ENCODE data around the gene KLHL5. TPM values are rescaled to one million over a fixed set of nuclear protein-coding genes. Genes with fewer than 3 reads are reported as not detected.
"Not testable (repeated sequence)": the region's sequence is repeated elsewhere in the genome, so short reads cannot be mapped to it uniquely, and the experiment has no call there.

KLHL5 gene
- total RNA-seq, 1 donor from 2014 or later, result 65.9 TPM

DNA sequence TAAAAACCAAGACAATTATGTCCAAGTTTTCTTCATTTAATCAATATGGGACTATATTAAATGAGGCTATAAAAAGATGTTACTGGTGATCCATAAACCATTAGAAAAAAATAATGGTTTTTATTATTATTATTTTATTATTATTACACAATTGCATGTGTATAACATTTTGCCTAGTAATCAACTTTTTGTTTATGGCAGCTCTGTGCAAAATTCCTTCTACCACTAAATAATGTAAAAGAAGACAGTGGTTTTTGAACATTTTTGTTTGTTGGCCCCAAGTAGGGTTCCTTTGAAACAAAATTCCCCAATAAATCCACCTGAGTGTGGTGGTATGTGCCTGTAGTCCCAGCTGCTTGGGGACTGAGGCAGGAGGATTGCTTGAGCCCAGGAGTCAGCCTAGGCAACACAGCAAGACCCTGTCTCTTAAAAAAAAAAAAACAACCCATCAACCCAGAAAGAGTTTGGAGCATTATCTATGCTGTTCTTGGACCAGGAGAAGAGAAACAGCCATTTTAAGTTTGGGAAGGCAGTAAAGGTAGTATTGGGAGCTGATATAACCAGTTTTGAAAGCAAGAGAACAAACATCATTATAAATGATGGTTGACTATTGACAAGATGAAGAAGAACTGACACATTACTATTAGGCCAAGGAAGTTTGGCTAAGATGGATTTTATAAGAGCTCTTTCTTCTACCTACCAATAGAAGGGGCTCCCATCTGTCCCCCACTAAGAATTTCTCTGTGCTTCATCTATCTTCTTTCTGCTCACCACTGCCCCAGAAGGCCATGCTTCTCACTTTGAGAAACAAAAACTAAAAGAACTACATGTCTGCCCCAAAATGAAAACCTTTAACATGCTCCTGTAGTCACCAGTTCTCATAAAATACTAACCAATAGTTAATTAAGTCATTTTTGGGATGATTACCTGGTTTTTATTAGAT is 32.0 kb upstream of the KLHL5 start:
- Mint-ChIP-seq H3K36me3 (no peaks in the 10 kb centered on the region), H3K27me3 (ENCODE audit: insufficient read depth, low read depth) (peaks cover 3% of the 10 kb centered on the region), H3K27ac (no peak overlapping the region), H3K4me3 (no peak overlapping the region), H3K4me1 (no peaks in the 10 kb centered on the region), H3K9me3 (no peaks in the 10 kb centered on the region)
- Histone ChIP-seq H3K9me3 (ENCODE audit: low read depth) (no peaks in the 10 kb centered on the region), H3K27me3 (no peaks in the 10 kb centered on the region), H3K4me3 (no peak overlapping the region), H3K4me1 (no peaks in the 10 kb centered on the region), H3K4me2 (no peak overlapping the region), H4K20me1 (ENCODE audit: low read depth) (no peaks in the 10 kb centered on the region), H3F3A (ENCODE audit: low read depth) (no peaks in the 10 kb centered on the region), H2AFZ (replicated peaks) (peak overlapping the region; percentile 50), H3K79me2 (ENCODE audit: low read depth) (no peaks in the 10 kb centered on the region), H3K9ac (no peak overlapping the region), H3K27ac (no peak overlapping the region), H3K36me3 (no peaks in the 10 kb centered on the region)
- TF ChIP-seq, protein P1, sequence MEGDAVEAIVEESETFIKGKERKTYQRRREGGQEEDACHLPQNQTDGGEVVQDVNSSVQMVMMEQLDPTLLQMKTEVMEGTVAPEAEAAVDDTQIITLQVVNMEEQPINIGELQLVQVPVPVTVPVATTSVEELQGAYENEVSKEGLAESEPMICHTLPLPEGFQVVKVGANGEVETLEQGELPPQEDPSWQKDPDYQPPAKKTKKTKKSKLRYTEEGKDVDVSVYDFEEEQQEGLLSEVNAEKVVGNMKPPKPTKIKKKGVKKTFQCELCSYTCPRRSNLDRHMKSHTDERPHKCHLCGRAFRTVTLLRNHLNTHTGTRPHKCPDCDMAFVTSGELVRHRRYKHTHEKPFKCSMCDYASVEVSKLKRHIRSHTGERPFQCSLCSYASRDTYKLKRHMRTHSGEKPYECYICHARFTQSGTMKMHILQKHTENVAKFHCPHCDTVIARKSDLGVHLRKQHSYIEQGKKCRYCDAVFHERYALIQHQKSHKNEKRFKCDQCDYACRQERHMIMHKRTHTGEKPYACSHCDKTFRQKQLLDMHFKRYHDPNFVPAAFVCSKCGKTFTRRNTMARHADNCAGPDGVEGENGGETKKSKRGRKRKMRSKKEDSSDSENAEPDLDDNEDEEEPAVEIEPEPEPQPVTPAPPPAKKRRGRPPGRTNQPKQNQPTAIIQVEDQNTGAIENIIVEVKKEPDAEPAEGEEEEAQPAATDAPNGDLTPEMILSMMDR (IDR thresholded peaks at IDR 0.05), result no peak
- TF ChIP-seq EZH2phosphoT487 (IDR thresholded peaks at IDR 0.05), result no peak
- no peak for TF ChIP-seq EZH2 (IDR thresholded peaks at IDR 0.05)
- no peak for DNase-seq (ENCODE audit: low spot score)

DNA sequence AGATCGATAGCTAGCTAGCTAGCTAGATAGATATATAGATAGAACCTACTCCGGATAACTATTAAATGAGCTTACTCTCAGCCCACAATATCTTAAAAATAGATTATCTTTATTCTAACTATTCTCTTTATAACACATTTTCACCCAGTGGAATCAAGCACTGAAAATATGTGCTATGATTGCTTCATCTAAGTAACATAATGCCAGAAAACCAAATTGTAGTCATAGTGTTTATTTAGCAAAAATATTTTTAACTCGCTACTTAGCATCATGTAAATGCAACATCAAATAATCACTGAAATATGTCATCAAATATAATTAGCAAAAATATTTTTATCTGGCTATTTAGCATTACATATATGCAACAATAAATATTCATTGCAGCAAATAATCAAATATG is 31.3 kb upstream of the KLHL5 start:
- TF ChIP-seq, protein P1 (IDR thresholded peaks at IDR 0.05), result no peak
- TF ChIP-seq EZH2phosphoT487 (IDR thresholded peaks at IDR 0.05) (no peak), EZH2 (IDR thresholded peaks at IDR 0.05) (no peak)
- Histone ChIP-seq H3K36me3 (no peaks in the 10 kb centered on the region), H3K79me2 (ENCODE audit: low read depth) (no peaks in the 10 kb centered on the region), H3K4me1 (no peaks in the 10 kb centered on the region), H3K4me3 (no peak overlapping the region), H2AFZ (replicated peaks) (peak overlapping the region; percentile 50), H3K9me3 (ENCODE audit: low read depth) (no peaks in the 10 kb centered on the region), H3F3A (ENCODE audit: low read depth) (no peaks in the 10 kb centered on the region), H3K9ac (no peak overlapping the region), H4K20me1 (ENCODE audit: low read depth) (no peaks in the 10 kb centered on the region), H3K27me3 (no peaks in the 10 kb centered on the region), H3K27ac (no peak overlapping the region), H3K4me2 (no peak overlapping the region)
- DNase-seq (ENCODE audit: low spot score), result no peak
- no peak overlapping the region for H3K4me3 Mint-ChIP-seq
- H3K27ac Mint-ChIP-seq, result no peak overlapping the region
- no peaks in the 10 kb centered on the region for H3K4me1 Mint-ChIP-seq
- H3K9me3 Mint-ChIP-seq, result no peaks in the 10 kb centered on the region
- peaks cover 3% of the 10 kb centered on the region for H3K27me3 Mint-ChIP-seq (ENCODE audit: insufficient read depth, low read depth)
- no peaks in the 10 kb centered on the region for H3K36me3 Mint-ChIP-seq

DNA sequence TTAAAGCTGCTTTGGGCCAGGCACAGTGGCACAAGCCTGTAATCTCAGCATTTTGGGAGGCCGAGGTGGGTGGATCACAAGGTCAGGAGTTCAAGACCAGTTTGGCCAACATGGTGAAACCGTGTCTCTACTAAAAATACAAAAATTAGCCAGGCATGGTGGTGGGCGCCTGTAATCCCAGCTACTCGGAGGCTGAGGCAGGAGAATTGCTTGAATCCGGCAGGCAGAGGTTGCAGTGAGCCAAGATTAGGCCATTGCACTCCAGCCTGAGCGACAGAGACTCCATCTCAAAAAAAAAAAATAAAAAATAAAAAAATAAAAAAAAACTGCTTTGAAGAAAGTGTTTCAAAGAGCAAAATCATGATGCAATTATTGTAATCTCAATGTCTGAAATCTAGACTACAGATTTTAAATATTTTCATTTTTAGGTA is 30.4 kb upstream of the KLHL5 start:
- not testable (repeated sequence) for H3F3A ChIP-seq (ENCODE audit: low read depth); H2AFZ ChIP-seq (replicated peaks); H3K4me3 Mint-ChIP-seq; DNase-seq (ENCODE audit: low spot score); H3K9me3 Mint-ChIP-seq; H3K27ac ChIP-seq; H3K9ac ChIP-seq; H3K36me3 Mint-ChIP-seq; H3K4me1 Mint-ChIP-seq; H3K4me3 ChIP-seq; H3K9me3 ChIP-seq (ENCODE audit: low read depth); H3K4me1 ChIP-seq; H3K36me3 ChIP-seq; H3K27me3 ChIP-seq; H3K27ac Mint-ChIP-seq; H4K20me1 ChIP-seq (ENCODE audit: low read depth); H3K79me2 ChIP-seq (ENCODE audit: low read depth); H3K4me2 ChIP-seq; H3K27me3 Mint-ChIP-seq (ENCODE audit: insufficient read depth, low read depth)

Measured in neural progenitor cell (in vitro differentiated cells).